HUES48 (cell line): ENCODE results near the gene MPC1.
"Not testable (repeated sequence)": the region's sequence is repeated elsewhere in the genome, so short reads cannot be mapped to it uniquely, and the experiment has no call there.

Experiments used
- H3K27ac ChIP-seq: one replicate; pipeline ENCODE4 v1.7.0; 2013; ENCODE audit warnings: low read depth, low read length, inconsistent platforms
- H3K27me3 ChIP-seq: 2 replicates; pipeline ENCODE4 v1.6.1; 2013; ENCODE audit warnings: mild to moderate bottlenecking, low read length; ENCODE audit not compliant: control insufficient read depth, insufficient read depth
- H3K36me3 ChIP-seq: 2 replicates; pipeline ENCODE4 v1.6.1; 2013; ENCODE audit warnings: low read length; ENCODE audit not compliant: control insufficient read depth, insufficient read depth
- H3K4me1 ChIP-seq: 2 replicates; pipeline ENCODE4 v1.6.1; 2013; ENCODE audit warnings: mild to moderate bottlenecking, low read length; ENCODE audit not compliant: control insufficient read depth, insufficient read depth
- H3K4me3 ChIP-seq: 2 replicates; pipeline ENCODE4 v1.5.1; 2013; ENCODE audit warnings: mild to moderate bottlenecking, low read depth, low read length
- H3K9ac ChIP-seq: 2 replicates; pipeline ENCODE4 v1.6.1; 2013; ENCODE audit warnings: mild to moderate bottlenecking, low read depth, low read length, moderate library complexity
- H3K9me3 ChIP-seq: 2 replicates; pipeline ENCODE4 v1.6.1; 2013; ENCODE audit warnings: low read length; ENCODE audit not compliant: control insufficient read depth, insufficient read depth

MPC1 gene

GRCh38 chr6:166406197-166406596 lies 23.5 kb upstream of the MPC1 start:
- Histone ChIP-seq H3K4me3 (no peak overlapping the region), H3K4me1 (peaks cover 12% of the 10 kb centered on the region), H3K27me3 (no peaks in the 10 kb centered on the region), H3K27ac (no peak overlapping the region), H3K9me3 (no peaks in the 10 kb centered on the region), H3K9ac (no peak overlapping the region), H3K36me3 (no peaks in the 10 kb centered on the region)

GRCh38 chr6:166405386-166405785 lies 22.6 kb upstream of the MPC1 start:
- Histone ChIP-seq H3K4me1 (peaks cover 9% of the 10 kb centered on the region), H3K36me3 (no peaks in the 10 kb centered on the region), H3K9me3 (no peaks in the 10 kb centered on the region), H3K27me3 (no peaks in the 10 kb centered on the region), H3K4me3 (no peak overlapping the region), H3K27ac (no peak overlapping the region), H3K9ac (no peak overlapping the region)

GRCh38 chr6:166402582-166403277 lies 20.0 kb upstream of the MPC1 start:
- no peak overlapping the region for H3K4me3 ChIP-seq
- no peaks in the 10 kb centered on the region for H3K36me3 ChIP-seq
- H3K4me1 ChIP-seq, result peaks cover 10% of the 10 kb centered on the region
- H3K27ac ChIP-seq, result no peak overlapping the region
- H3K27me3 ChIP-seq, result no peaks in the 10 kb centered on the region
- H3K9ac ChIP-seq, result no peak overlapping the region
- no peaks in the 10 kb centered on the region for H3K9me3 ChIP-seq

GRCh38 chr6:166400649-166401250 lies 18.0 kb upstream of the MPC1 start:
- H3K4me1 ChIP-seq, result peaks cover 10% of the 10 kb centered on the region
- not testable (repeated sequence) for H3K27ac ChIP-seq, H3K9ac ChIP-seq, H3K27me3 ChIP-seq, H3K9me3 ChIP-seq, H3K4me3 ChIP-seq, H3K36me3 ChIP-seq

GRCh38 chr6:166400181-166400580 lies 17.4 kb upstream of the MPC1 start:
- no peak overlapping the region for H3K27ac ChIP-seq
- no peak overlapping the region for H3K4me3 ChIP-seq
- peaks cover 10% of the 10 kb centered on the region for H3K4me1 ChIP-seq
- no peaks in the 10 kb centered on the region for H3K9me3 ChIP-seq
- no peak overlapping the region for H3K9ac ChIP-seq
- H3K36me3 ChIP-seq, result no peaks in the 10 kb centered on the region
- no peaks in the 10 kb centered on the region for H3K27me3 ChIP-seq

DNA sequence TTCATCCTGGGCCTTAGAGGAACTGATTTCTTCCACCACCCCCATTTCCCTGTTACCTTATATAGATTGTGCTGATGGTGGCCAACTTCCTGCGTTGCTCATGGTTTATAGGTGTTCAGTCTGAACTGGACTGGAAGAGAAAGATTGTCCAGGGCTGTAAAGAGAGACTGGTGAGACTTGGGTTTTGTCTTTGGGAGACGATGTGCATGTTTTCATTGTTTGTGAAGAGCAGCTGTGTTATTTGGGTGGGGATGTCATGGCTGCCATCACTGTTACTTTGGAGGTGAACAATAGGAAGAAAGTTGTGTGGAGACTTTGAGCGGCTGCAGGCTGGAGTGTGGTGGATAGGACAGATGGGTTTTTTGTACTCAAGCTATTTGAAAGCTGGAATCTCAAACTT lies 15.6 kb upstream of the MPC1 start:
- H3K4me3 ChIP-seq, result no peak overlapping the region
- H3K27ac ChIP-seq, result no peak overlapping the region
- peaks cover 10% of the 10 kb centered on the region for H3K4me1 ChIP-seq
- H3K27me3 ChIP-seq, result no peaks in the 10 kb centered on the region
- H3K9ac ChIP-seq, result no peak overlapping the region
- no peaks in the 10 kb centered on the region for H3K36me3 ChIP-seq
- H3K9me3 ChIP-seq, result no peaks in the 10 kb centered on the region

DNA sequence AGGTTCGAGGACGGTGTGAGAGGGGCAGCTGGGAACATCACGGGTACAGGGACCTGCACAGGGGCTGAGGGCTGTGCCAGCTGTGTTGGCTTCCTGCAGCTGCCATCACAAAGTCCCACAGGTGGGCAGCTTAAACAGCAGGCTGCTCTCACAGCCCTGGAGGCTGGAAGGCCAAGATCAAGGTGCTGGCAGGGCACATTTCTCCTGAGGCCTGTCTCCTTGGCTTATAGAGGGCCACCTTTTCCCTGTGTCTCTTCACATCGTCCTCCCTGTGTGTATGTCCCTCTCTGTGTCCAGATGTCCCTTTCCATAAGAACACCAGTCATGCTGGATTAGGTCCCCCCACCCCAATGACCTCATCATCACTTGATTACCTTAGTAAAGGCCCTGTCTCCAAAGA lies 15.1 kb upstream of the MPC1 start:
- no peak overlapping the region for H3K9ac ChIP-seq
- H3K9me3 ChIP-seq, result no peaks in the 10 kb centered on the region
- H3K4me1 ChIP-seq, result peaks cover 10% of the 10 kb centered on the region
- no peaks in the 10 kb centered on the region for H3K36me3 ChIP-seq
- no peaks in the 10 kb centered on the region for H3K27me3 ChIP-seq
- H3K4me3 ChIP-seq, result no peak overlapping the region
- H3K27ac ChIP-seq, result no peak overlapping the region

GRCh38 chr6:166395778-166396177 lies 13.0 kb upstream of the MPC1 start:
- H3K36me3 ChIP-seq, result no peaks in the 10 kb centered on the region
- H3K4me3 ChIP-seq, result no peak overlapping the region
- H3K4me1 ChIP-seq, result peaks cover 12% of the 10 kb centered on the region
- H3K9ac ChIP-seq, result no peak overlapping the region
- H3K27me3 ChIP-seq, result no peaks in the 10 kb centered on the region
- H3K9me3 ChIP-seq, result no peaks in the 10 kb centered on the region
- H3K27ac ChIP-seq, result no peak overlapping the region

DNA sequence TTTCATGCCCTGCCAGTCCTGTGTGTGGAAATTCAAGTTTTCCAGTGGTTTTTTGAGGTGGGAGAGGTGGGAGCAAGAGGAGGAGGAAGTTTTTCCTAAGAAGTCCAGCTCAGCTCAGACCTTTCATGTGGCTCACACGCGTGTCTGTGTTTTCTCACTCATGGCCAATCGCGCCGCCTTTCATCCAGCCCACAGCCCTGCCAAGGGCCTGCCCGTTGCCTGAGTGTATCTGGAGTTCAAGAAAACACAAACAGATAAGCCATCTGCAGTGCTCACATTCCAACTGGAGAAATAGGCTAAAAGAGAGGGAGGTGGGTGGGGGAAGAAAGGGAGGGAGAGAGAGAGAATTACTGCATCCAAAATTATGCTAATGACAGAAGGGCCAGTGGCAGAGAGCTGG lies 12.6 kb upstream of the MPC1 start:
- Histone ChIP-seq H3K36me3 (no peaks in the 10 kb centered on the region), H3K27ac (no peak overlapping the region), H3K9ac (no peak overlapping the region), H3K27me3 (no peaks in the 10 kb centered on the region), H3K4me3 (no peak overlapping the region), H3K9me3 (no peaks in the 10 kb centered on the region), H3K4me1 (peaks cover 17% of the 10 kb centered on the region)

GRCh38 chr6:166394036-166394892 lies 11.5 kb upstream of the MPC1 start:
- no peak overlapping the region for H3K27ac ChIP-seq
- H3K9ac ChIP-seq, result no peak overlapping the region
- H3K4me1 ChIP-seq, result peaks cover 18% of the 10 kb centered on the region
- no peaks in the 10 kb centered on the region for H3K36me3 ChIP-seq
- no peaks in the 10 kb centered on the region for H3K27me3 ChIP-seq
- no peak overlapping the region for H3K4me3 ChIP-seq
- H3K9me3 ChIP-seq, result no peaks in the 10 kb centered on the region

DNA sequence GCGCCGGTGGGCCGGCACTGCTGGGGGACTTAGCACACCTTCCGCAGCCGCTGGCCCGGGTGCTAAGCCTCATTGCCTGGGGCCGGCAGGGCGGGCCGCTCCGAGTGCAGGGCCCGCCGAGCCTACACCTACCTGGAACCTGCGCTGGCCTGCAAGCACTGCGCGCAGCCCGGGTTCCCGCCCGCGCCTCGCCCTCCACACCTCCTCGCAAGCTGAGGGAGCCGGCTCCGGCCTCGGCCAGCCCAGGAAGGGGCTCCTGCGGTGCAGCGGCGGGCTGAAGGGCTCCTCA lies 10.7 kb upstream of the MPC1 start:
- H3K9ac ChIP-seq, result no peak overlapping the region
- H3K4me3 ChIP-seq, result no peak overlapping the region
- no peaks in the 10 kb centered on the region for H3K27me3 ChIP-seq
- H3K4me1 ChIP-seq, result peaks cover 10% of the 10 kb centered on the region
- H3K27ac ChIP-seq, result no peak overlapping the region
- no peaks in the 10 kb centered on the region for H3K36me3 ChIP-seq
- H3K9me3 ChIP-seq, result no peaks in the 10 kb centered on the region
